ENCODE data around the gene CTSC.
"Not testable (repeated sequence)": the region's sequence is repeated elsewhere in the genome, so short reads cannot be mapped to it uniquely, and the experiment has no call there.

The CTSC gene

DNA sequence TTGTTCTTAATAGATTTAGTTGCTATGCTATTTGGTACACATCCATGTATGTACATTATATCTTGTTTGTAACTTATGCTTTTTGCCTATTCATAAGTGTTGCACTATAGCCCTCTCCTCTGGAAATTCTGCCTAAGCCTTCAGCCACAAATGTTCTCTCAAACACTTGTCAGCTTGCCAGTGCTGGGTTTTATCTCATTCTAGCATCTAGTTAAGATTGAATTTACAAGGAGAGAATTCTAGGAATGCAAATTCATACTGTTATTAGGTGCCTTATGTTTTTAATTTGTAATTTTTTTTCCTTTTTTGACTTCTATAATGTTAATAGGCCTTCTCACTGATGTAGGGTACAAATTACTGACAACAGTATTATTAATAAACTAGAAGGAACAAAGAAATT lies 14.6 kb upstream of the CTSC start:
- no peak for DNase-seq (ENCODE audit: low spot score)

DNA sequence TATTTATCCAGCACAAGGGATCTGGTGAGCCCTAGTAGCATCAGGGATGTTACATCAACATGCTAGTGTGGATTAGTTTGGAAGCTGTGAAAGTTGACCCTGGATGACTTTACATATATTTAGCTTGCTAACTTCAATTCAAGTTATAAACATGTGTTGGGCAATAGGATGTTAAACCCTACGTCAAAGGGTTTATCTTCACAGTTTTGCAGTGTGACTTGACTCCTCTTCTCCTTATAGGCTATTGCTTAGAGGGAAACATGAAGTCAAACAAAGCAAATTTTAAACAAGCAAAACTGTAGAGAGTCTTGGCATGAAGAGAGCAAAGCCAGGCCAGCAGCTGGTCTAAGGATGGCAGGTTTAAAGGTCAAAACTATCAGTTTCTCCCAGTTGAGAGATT lies 11.3 kb upstream of the CTSC start:
- DNase-seq (ENCODE audit: low spot score): no peak

DNA sequence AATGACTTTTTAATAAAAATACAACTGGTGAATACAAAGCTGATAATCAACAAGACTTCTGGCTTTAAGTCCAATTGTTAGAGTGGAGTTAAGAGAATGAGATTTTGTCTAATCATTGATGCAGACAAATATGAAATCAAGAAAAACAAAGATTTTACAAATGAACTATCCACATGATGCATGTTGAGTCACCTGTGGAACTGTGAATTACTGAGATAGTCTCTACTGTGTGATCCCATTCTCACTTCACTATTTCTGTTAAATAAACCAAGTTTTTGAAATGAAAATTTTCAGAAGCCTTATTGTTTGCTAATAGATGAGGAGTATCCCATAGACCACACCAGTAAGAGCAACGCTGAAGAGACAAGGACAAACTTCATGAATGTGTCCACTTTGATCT lies 8.4 kb upstream of the CTSC start:
- DNase-seq (ENCODE audit: low spot score): no peak

DNA sequence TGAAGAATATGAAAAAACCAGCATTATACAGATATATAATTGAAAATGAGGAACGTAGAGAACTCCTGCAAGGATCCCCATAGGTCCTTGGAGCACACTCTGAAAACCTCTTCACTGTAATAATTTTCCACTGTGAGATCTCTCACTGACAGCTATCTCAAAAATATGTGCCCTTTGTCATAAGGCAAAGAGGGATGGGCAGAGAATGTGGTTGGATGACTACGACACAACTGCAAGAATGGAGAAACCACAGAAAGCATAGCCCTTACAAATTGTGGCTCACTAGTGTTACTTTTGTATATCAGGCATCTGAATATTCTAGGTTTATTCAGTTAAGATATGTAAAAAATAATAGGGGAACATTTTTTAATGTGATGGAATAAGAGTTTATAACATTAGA lies 7.9 kb upstream of the CTSC start:
- peak; percentile 70 for DNase-seq (ENCODE audit: low spot score)

DNA sequence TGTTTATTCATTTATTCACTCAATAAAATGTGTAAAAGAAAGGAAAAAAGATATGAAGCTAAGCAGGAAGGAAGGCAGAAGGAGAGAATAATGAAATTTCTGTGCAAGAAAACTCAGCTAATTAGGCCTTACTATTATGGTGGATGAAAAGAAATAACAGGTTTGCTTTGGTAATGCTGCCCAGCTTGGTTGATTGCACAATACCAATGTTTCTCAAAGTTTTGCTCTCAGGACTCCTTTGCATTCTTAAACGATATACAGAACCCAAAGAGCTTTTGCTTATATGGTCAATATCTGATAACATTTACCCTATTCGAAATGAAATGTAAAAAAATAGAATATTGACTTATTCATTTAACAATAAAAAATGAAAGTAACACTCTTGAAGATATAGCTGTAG lies 7.3 kb upstream of the CTSC start:
- no peak for DNase-seq (ENCODE audit: low spot score)

DNA sequence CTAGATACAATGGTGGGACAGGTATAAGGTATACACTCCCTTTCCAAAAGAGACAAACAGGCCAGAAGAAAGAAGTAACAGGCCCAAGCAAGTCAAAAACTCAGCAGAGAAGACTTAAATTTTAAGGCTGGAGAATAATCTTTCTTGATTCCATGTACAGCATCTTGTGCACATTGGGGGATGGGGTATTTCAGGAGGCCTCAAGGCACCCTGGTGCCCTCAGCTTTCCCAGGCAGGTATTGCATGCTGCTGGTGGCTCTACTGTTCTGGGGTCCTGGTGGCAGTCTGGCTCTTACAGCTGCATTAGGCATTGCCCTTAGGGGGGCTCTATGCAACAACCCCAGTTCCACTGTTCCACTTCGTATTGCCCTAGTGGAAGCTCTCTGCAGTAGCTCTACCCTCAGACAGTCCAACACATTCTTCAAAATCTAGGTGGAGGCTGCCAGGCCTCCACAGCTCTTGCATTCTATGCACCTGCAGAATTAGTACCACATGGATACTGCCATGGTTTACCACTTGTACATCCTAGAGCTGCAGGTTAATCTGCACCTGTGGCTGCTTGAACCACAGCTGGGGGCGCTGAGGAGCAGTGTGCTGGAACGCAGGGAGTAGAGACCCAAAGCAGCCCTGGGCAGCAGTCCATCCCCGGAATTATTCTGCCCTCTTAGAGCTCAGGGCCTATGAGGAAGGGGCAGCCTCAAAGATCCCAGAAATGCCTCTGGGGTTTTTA lies 4.2 kb upstream of the CTSC start:
- no peak for DNase-seq (ENCODE audit: low spot score)

DNA sequence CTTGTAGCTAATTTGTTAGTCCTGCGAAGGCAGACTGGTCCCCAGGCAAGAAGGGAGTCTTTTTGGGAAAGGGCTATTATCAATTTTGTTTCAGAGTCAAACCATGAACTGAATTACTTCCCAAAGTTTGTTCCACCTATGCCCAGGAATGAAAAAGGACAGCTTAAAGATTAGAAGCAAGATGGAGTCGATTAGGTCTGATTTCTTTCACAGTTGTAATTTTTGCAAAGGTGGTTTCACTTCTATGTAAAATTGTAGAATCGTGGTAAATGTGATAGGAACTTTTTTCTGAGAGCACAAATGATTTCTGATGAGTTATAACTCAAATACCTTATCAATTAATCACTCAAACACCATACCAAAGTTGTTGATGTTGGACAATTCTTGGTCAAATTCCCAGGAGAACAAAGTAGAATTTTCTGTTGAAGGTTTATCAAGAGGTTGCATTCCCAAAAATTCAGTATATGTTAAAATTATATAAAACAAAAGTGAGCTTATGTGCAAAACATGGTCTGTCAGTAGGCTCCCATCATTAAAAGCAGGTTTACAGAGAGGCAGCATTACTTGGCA lies 2.9 kb upstream of the CTSC start:
- DNase-seq (ENCODE audit: low spot score): no peak

DNA sequence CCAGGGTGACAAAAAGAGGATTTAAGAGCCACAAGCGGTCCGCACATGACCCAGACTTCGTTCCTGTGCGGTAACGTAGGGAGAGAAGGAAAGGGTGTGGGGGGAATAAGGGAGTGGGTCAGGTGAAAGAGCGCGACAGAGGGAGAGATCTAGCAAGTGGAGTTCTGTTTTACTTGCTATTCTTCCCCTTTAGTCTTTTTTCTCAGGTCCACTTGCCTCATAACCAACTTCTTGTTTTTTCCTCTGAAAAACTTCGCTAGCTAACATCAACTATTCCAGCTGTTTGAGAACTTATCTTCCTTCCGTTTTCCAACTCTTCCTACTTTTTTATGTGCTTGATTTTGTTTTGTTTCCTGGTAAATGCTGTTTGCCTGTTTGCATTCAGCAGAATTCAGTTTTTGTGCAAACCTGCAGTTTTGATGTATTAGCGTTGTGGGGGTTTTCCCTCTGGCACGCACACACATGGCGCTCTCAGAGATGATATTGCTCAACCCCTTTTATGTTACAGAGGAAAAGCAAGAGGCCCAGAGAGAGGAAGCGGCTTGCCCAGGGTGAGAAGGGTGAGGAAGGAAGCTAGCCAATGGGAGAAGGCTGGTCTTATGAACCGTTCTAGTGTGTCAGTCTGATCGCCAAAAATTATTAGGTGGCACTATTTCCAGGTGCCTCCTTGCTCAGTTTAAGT lies 592 bp upstream of the CTSC start:
- DNase-seq (ENCODE audit: low spot score): peak; percentile 85

DNA sequence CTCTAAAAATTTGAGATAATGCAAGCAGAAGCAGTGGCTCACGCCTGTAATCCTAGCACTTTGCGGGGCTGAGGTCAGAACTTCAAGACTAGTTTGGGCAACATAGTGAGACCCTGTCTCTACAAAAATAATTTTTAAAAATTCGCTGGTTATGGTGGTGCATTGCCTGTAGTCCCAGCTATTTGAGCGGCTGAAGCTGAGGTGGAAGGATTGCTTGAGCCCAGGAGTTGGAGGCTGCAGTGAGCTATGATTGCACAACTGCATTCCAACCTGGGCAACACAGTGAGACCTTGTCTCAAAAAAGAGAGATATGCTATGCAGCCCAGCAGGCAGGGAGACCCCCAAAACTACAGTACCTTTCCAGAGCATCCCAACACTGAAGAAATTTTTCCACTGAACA lies 2.3 kb downstream of the CTSC start:
- DNase-seq (ENCODE audit: low spot score): no peak

DNA sequence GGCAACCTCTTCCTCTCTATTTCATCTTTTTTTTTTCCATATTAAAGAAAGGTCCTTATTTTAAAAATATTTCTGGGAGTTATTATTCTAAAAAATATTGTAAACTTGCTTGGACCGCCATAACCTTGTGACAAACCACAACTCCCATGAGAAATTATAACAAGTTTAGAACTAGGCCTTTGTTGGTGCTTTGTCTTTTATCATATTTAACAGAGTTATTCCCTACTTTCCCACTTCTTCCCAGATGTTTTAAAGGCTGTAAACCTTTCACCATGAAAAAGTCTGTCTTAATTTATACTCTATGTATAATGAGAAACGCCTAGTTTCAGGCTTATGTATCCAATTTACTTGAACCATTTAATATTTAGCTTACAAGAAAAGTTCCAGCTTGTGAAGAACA lies 3.7 kb downstream of the CTSC start:
- DNase-seq (ENCODE audit: low spot score): no peak

DNA sequence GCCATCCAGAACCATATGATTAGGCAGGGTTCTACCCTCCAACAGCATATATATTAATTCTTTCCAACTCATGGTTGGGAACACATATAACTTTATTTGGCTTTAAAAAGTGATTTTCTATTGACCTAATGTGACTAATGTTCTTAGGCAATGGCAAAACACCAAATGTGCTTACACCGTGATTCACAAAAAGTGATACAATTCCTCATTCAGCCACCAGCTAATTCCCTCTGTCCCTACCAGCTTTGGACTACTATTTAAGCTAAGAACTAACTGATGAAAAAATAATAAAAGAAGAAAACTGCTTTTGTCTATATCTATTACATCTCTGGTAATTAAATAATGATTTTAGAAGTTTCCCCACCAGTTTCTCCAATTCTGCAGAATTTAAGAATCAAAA lies 4.7 kb downstream of the CTSC start:
- DNase-seq (ENCODE audit: low spot score): no peak

DNA sequence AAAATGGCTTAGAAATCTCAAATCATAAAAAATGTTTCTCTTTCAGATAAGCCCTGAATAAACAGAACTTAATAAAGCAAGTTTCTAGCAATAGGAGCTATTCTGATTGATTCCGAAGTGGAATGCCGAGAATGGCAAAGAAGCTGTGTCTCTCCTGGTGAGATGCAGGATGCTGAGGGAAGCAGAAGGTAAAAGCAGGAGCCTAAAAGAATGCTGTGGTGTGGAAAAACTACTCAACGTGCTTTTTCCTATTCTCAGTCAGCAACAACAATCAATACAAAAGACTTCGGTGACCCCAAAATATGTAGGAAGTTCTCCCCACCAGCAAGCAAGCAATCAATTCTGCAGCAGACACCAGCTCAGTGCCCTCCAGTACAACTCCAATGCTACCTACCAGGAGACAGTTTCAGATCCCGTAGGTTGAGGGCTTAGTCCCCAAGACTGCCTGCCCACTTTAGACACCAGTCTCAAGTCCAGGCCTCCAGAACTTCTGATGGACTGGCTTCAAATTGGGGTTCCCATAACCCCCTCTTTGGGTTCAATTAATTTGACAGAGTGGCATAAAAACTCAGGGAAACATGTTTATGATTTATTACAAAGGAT lies 6.6 kb downstream of the CTSC start:
- DNase-seq (ENCODE audit: low spot score): no peak

DNA sequence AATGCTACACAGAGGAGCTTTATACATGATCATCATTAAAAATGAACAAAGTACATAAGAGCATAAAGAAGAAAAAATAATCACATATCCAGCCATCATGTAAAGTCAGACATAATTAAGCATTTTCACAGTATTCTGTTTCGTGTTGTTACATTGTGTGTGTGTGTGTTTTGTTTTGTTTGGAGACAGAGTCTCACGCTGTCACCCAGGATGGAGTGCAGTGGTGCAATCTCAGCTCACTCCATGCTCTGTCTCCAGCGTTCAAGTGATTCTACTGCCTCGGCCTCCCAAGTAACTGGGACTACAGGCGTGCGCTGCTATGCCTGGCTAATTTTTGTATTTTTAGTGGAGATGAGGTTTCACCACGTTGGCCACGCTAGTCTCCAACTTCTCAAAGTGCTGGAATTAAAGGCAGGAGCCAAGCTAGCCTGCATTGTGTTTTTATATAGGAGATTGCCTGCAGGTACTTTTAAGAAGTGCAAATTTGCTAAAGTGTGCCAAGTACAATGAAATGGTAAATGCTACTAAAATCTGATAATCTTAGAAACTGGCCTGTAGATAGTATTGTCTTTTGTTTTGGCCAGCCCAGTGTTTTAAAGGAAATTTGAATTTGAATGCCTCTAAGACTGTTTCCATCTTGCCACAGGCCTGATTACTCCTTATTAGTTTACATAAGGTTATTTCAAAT lies 7.8 kb downstream of the CTSC start:
- DNase-seq (ENCODE audit: low spot score): no peak

DNA sequence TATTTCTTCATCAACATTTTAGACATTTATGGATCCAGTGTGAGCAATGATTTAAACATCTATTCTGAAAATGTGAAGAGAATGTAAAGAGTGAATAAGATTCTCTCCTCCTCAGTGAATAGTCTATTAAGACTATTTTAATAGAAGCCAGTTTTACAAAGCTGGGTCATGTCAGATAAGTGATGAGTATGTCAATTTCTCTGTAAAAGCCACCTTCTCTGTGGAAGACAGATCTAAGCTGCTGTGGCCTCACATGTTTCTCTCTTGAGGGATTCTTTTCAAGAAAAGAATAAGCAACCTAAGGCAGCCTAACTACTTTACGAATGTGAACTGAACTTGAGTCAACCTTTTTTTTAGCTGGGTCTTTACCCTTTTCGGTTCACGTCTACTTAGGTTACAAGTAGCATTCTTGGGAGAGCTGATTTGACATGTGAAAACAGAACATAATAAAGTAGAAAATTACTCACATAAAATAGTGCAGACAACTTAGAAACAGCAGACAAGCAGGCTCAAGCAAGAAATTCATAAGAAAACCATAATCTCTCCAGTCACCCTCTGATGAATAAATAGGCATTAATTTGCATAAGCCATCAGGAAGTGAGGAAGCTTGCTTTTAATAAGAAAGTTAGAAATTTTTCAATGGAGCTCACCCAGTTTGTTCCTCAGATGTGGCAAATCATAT lies 9.9 kb downstream of the CTSC start:
- no peak for DNase-seq (ENCODE audit: low spot score)

DNA sequence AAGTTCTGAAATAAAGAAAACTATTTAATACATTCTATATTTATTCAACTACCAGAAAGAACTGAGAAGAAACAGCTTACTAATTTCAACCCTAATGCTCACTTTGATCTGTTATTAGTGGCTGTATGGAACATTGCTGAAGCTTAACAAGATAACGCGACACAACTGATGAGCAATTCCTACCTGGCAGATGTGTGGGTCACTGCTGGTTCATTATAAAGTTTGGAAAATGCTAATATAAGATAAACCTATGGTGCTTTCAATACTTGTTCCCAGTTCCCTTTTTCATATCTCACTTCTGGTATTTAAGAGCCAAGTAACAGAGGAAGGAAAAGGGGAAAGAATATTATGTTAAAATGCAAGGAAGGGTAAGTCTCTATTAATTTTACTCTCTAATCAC lies 10.5 kb downstream of the CTSC start:
- no peak for DNase-seq (ENCODE audit: low spot score)

DNA sequence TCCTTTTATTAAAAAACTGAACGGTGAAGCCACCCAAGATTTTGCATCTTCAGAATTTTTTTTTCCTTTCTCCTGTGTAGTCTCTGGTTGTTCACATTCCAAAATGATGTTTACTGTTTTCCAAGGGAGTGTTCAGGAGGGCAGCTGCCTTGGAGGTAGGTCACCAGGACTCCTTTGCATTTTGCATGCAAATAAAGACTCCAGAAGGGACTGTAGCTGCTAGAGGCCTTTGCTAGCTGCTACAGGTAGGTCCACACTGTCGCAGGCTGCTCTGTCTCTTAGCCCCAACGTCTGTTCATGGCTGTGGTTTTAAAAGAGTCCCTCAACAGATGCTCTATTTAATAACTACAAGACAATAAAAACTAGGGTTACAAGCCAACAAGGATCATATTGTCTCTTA lies 11.4 kb downstream of the CTSC start:
- no peak for DNase-seq (ENCODE audit: low spot score)

DNA sequence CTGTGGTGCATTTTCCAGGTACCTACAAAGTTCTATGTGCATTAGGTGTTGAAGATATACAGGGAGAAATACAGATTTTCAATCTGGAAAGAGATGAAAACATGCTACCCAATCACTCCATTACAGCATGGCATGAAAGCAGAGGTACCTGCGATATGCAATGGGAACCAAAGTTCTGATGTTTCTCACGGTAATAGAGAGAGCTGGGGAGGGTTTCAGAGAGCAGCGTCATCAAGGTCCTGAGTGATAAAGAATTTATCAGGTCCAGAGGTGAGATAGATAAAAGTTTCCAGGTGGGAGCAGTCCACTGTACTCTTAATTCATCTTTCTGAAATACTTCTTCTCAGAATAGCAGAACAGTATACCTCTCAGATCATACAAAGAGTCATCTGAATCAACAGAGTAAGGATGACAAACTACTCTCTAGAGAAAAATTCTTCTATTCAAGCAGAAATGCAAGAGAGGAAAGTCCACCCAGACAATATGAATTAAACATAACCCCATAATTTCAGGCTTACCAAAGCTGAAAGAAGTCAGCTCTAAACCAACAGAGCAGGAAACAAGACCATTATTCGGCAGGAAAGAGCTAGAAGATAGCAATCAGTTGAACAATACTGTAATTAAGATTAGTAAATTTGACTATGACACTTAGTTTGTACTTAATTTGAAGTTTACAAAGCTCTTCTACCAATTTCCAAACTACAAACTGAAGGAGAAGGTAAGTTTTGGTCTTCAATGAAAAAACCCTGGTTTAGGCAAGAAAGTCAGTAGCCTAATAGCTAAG lies 12.8 kb downstream of the CTSC start:
- DNase-seq (ENCODE audit: low spot score): no peak

DNA sequence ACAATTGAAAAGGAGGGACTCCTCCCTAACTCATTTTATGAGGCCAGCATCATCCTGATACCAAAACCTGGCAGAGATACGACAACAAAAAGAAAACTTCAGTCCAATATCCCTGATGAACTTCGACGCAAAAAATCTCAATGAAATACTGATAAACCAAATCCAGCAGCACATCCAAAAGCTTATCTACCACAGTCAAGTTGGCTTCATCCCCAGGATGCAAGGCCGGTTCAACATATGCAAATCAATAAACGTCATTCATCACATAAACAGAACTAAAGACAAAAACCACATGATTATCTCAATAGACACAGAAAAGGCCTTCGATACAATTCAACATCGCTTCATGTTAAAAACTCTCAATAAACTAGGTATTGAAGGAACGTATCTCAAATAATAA lies 14.7 kb downstream of the CTSC start:
- not testable (repeated sequence) for DNase-seq (ENCODE audit: low spot score)

DNA sequence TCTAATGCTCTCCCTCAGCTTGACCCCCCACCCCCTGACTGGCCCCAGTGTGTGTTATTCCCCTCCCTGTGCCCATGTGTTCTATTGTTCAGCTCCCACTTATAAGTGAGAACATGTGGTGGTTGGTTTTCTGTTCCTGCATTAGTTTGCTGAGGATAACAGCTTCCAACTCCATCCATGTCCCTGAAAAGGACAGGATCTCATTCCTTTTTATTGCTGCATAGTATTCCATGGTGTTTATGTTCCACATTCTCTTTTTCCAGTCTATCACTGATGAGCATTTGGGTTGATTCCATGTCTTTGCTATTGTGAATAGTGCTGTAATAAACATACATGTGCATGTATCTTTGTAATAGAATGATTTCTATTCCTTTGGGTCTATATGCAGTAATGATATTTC lies 16.1 kb downstream of the CTSC start:
- DNase-seq (ENCODE audit: low spot score): not testable (repeated sequence)

DNA sequence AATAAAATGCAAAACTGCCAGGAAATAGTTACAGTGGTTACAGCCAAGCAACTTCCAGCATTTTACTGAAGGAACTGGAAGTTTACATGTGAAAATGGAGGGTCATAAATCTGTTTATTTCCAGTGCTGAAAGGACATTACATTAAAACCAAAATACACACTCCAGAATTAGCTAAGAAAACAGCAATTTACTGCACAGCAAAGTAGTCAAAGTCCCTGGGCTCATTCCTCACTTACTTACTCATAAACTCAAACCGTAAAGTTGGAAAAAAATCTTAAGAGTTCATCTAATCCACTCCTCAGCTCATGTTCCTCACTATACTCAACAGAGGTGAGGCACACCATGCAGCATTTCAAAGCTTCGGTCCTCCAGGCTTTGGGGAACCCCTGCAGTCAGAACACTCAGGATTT lies 17.4 kb downstream of the CTSC start:
- DNase-seq (ENCODE audit: low spot score): no peak

DNA sequence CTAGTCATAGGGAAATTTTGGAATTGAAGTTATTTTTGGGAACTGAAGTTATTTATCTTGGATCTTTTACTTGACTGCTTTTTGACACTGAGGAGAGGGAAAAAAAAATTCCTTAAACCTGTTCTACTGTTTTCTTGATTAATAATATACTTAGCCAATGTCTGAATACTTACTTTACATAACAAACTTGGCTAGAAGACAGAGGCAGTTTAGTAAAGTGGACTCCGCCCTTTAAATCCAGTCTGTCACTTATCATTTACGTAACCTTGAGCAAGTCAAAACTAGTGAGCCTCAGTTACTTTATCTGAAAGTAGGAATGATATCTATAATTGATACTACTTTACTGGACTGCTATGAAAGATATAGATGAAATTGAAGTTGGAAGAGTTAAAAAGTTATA lies 19.5 kb downstream of the CTSC start:
- DNase-seq (ENCODE audit: low spot score): no peak
